KMS-11 (cell line): Measurements from ENCODE around the gene PCED1B.

ENCODE experiments used
- H2AFZ ChIP-seq: fragments of 200-600 bp; sonication (generic); 2 replicates; pipeline ENCODE4 v1.6.1; 2016; ENCODE audit warnings: antibody characterized with exemption, mixed run types, low read depth
- H3K27ac ChIP-seq: fragments of 200-600 bp; sonication (generic); 2 replicates; pipeline ENCODE4 v1.6.1; 2016; ENCODE audit warnings: mild to moderate bottlenecking, mixed run types
- H3K27me3 ChIP-seq: fragments of 200-600 bp; sonication (generic); 2 replicates; pipeline ENCODE4 v1.6.1; 2017; ENCODE audit warnings: mild to moderate bottlenecking, low read depth, mixed run types, moderate library complexity; ENCODE audit not compliant: insufficient read depth
- H3K36me3 ChIP-seq: fragments of 200-600 bp; sonication (generic); 2 replicates; pipeline ENCODE4 v1.6.1; 2017; ENCODE audit warnings: mild to moderate bottlenecking, mixed run types; ENCODE audit not compliant: insufficient read depth
- H3K4me1 ChIP-seq: fragments of 200-600 bp; sonication (generic); 2 replicates; pipeline ENCODE4 v1.6.1; 2016; ENCODE audit warnings: mild to moderate bottlenecking, low read depth, mixed run types; ENCODE audit not compliant: poor library complexity, severe bottlenecking
- H3K4me2 ChIP-seq: fragments of 200-600 bp; sonication (generic); 2 replicates; pipeline ENCODE4 v1.7.0; 2016; ENCODE audit warnings: mild to moderate bottlenecking, mixed run types
- H3K4me3 ChIP-seq: fragments of 200-600 bp; sonication (generic); IDR thresholded peaks from 2 replicates; pipeline ENCODE4 v1.6.1; 2017; ENCODE audit warnings: low read depth, low read length, mixed read lengths; ENCODE audit not compliant: insufficient read depth
- H3K79me2 ChIP-seq: fragments of 200-600 bp; sonication (generic); 2 replicates; pipeline ENCODE4 v1.6.1; 2016; ENCODE audit warnings: low read depth, mixed run types; ENCODE audit not compliant: insufficient read depth
- H3K9ac ChIP-seq: fragments of 200-600 bp; sonication (generic); 2 replicates; pipeline ENCODE4 v1.6.1; 2016; ENCODE audit warnings: mild to moderate bottlenecking, mixed run types
- H4K20me1 ChIP-seq: fragments of 200-600 bp; sonication (generic); 2 replicates; pipeline ENCODE4 v1.6.1; 2016; ENCODE audit warnings: mild to moderate bottlenecking, mixed run types; ENCODE audit not compliant: insufficient read depth
- CTCF ChIP-seq: fragments of 200-600 bp; sonication (generic); conservative IDR thresholded peaks from 2 replicates; pipeline ENCODE4 v1.6.1; 2017; ENCODE audit warnings: low read depth, mild to moderate bottlenecking, antibody characterized with exemption, low read length, moderate library complexity, mixed read lengths

Gene PCED1B

GRCh38 chr12:47271800-47272239, 192.4 kb downstream of the PCED1B start:
- Histone ChIP-seq H3K36me3 (no peaks in the 10 kb centered on the region), H3K27ac (no peak overlapping the region), H3K27me3 (no peaks in the 10 kb centered on the region), H3K9ac (no peak overlapping the region), H4K20me1 (no peaks in the 10 kb centered on the region), H3K4me3 (no peak overlapping the region), H3K4me2 (no peak overlapping the region), H2AFZ (no peak overlapping the region), H3K79me2 (no peaks in the 10 kb centered on the region), H3K4me1 (peaks cover 9% of the 10 kb centered on the region)
- no peak for TF ChIP-seq CTCF

GRCh38 chr12:47272412-47273190, 193.2 kb downstream of the PCED1B start:
- Histone ChIP-seq H3K4me2 (no peak overlapping the region), H3K9ac (no peak overlapping the region), H2AFZ (no peak overlapping the region)

GRCh38 chr12:47273191-47273626, 193.8 kb downstream of the PCED1B start:
- Histone ChIP-seq H4K20me1 (no peaks in the 10 kb centered on the region), H3K4me2 (no peak overlapping the region), H2AFZ (no peak overlapping the region), H3K4me1 (peaks cover 14% of the 10 kb centered on the region), H3K27ac (no peak overlapping the region), H3K79me2 (no peaks in the 10 kb centered on the region), H3K27me3 (no peaks in the 10 kb centered on the region), H3K4me3 (no peak overlapping the region), H3K9ac (no peak overlapping the region), H3K36me3 (no peaks in the 10 kb centered on the region)
- TF ChIP-seq CTCF: no peak

More at GRCh38 chr12:47272412-47273190, 193.2 kb downstream of the PCED1B start:
- no peaks in the 10 kb centered on the region for H3K79me2 ChIP-seq
- H3K36me3 ChIP-seq: no peaks in the 10 kb centered on the region
- no peaks in the 10 kb centered on the region for H4K20me1 ChIP-seq
- H3K4me1 ChIP-seq: peaks cover 14% of the 10 kb centered on the region
- no peak overlapping the region for H3K27ac ChIP-seq
- H3K27me3 ChIP-seq: no peaks in the 10 kb centered on the region
- no peak for TF ChIP-seq CTCF
- H3K4me3 ChIP-seq: no peak overlapping the region

GRCh38 chr12:47274760-47275159, 195.3 kb downstream of the PCED1B start:
- Histone ChIP-seq H3K36me3 (no peaks in the 10 kb centered on the region), H2AFZ (no peak overlapping the region), H3K4me2 (no peak overlapping the region), H3K79me2 (no peaks in the 10 kb centered on the region), H3K4me1 (peaks cover 14% of the 10 kb centered on the region), H3K27me3 (no peaks in the 10 kb centered on the region), H3K27ac (no peak overlapping the region), H4K20me1 (no peaks in the 10 kb centered on the region), H3K4me3 (no peak overlapping the region), H3K9ac (no peak overlapping the region)
- TF ChIP-seq CTCF: no peak
